Retina (tissue), 1 donor: ENCODE results near the gene MAML1.

Source experiments
- DNase-seq: peaks from one replicate; pipeline ENCODE4 v3.0.0-alpha.2; 2016

The MAML1 gene

DNA sequence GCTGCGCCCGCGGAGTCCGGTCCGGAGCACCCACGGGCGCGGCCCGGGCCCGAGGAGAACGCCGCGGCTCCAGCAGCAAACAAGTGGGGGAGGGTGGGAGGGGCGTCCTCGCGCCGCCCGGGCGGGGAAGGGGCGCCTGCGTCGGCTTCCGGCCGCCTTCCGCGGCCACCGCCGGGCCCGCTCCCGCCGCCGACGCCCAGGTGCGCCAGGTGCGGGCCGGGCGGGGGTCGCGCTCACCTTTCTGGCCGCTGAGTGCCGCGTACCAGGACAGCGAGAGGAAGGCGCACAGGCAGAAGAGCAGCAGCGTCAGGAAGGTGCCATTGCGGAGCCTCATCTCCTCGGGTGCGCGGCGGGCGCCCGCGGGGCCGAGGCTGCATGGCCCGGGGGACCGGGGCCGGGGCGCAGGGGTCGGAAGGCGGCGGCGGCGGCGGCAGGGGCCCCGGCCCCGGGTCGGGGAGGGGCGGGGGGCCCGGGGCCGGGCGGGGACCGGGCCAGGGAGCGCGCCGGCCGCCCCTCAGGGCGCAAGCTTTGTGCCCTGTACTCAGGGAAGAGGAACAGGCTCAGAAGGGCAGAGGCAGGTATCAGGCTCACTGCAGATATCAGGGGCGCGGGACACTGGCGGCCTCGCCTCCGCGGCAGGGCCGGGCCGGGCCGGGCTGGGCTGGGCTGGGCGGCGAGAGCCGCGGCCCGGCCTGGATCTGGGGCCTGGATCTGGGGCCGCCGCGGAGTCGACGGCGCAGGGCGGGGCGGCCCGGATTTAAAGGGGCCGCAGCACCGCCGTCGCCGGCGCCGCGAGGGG lies 73.8 kb downstream of the MAML1 start, which contains the start of gene MGAT4B:
Gene MGAT4B (minus strand): TSS at position 617 of the 799 bp plus-strand sequence. CDS start 283 bp downstream, at position 334.
- DNase-seq, result peak; percentile 64

- DNase-seq, result no peak
These were observed 79.7 kb downstream of the MAML1 start for GRCh38 chr5:179812135-179812825.

- DNase-seq, result no peak
These were observed 80.5 kb downstream of the MAML1 start for GRCh38 chr5:179812997-179813607.

GRCh38 chr5:179814090-179814489 lies 81.5 kb downstream of the MAML1 start:
- no peak for DNase-seq

- DNase-seq, result no peak
These were observed 83.0 kb downstream of the MAML1 start for GRCh38 chr5:179815491-179816249.

DNA sequence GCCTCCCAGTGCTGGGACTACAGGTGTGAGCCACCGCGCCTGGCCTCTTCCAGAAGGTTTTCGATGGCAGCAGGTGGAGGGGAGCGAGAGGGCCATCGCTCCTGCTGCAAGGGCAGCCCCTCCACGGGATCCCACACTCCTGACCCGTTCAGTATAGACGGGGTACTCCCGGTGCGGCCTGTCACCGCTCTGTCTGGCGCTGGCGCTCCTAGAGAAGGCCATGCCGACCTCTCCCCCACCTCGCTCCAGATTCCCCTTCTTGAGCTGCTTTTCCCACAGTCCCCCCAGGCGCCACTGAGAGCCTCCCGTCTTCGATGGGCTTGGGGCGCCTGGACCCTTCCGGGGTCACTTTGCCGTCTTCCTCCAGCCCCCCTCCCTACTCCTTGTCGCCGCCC lies 83.8 kb downstream of the MAML1 start:
- DNase-seq, result peak; percentile 26

- peak; percentile 40 for DNase-seq
These were observed 84.3 kb downstream of the MAML1 start for GRCh38 chr5:179816796-179817469.

GRCh38 chr5:179817470-179817840 lies 84.8 kb downstream of the MAML1 start:
- DNase-seq, result no peak

DNA sequence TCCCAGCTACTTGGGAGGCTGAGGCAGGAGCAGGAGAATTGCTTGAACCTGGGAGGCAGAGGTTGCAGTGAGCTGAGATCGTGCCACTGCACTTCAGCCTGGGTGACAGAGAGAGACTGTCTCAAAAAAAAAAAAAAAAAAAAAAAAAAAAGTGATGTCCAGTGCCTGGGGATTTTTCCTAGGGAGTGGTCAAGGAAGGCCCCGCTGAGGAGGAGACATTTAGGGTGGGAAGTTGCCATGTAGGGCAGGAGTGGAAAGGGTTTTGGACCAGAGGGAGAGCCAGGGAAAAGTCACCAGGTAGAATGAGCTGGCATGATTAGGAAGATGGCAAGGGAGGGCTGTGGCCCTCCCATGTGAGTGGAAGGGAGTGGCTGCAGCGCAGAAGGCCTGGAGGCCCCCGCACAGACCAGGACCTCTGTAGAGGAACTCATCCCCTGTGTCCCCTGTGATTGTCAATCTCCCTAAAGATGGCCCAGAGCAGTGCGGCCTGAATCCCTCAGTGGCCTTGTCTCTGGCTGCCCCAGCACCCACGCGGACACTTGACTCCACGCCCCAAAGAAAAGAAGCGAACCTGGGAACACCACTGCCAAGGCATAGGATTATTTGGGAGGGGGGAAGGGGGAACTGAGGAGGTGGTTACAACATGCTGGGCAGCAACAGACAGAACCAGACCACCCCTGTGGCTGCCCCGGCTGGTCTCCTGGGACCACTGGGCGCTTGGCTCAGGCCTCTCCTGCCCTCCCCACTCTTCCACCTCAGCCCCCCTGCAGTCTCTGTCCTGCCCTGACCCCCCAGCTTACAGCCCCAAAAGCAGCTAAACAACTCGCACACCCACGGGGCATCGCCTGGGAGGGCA lies 85.5 kb downstream of the MAML1 start:
- DNase-seq, result no peak

GRCh38 chr5:179818746-179819295 lies 86.2 kb downstream of the MAML1 start:
- peak; percentile 82 for DNase-seq

DNA sequence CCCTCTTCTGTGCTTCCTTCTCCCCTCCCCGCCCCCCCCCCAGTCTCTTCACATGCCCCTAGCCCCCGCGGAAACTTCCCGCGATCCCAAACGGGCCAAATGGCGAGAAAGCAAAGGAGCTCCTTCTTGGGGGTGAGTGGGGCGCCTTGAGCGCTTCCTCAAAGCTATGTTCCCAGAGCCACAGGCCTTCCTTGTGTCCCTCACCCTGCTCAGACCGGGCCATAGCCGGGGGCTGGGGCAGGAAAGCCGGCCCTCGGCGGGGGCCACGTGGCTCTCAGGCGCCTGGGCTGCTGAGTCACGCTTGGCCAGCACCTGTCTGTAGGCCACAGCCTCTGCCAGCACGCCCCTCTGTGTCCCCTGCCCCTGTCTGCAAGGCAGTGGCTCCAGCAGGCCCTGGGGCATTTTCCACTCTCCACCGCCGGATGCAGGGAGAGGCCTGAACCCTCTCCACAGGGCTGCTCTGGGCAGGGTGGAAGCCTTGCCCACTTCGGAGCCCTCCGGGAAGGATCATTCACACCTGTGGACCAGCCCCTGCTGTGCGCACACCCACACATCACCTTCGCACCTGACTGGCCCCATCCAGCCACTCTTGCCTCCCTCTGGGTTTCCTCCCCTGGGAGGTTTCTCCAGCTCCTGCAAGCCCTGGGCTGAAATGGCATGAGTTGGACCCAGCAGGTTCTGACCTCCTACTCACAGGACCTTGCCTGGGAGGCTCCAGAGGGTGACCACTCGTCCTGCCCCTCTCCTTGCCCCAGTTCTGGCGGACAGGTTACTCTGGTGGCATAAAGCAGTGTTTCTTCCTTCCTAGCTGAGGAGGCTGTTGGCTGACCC lies 86.9 kb downstream of the MAML1 start:
- peak; percentile 68 for DNase-seq

GRCh38 chr5:179820127-179820482 lies 87.5 kb downstream of the MAML1 start:
- no peak for DNase-seq

GRCh38 chr5:179820483-179821297 lies 88.1 kb downstream of the MAML1 start, which contains the start of gene SQSTM1:
SQSTM1 (plus strand) TSS chr5:179820905; CDS start chr5:179820937, 32 bp downstream.
- DNase-seq, result peak; percentile 94

GRCh38 chr5:179821298-179822058 lies 88.9 kb downstream of the MAML1 start:
- DNase-seq, result peak; percentile 85

GRCh38 chr5:179822059-179822432 lies 89.4 kb downstream of the MAML1 start:
- DNase-seq, result no peak

DNA sequence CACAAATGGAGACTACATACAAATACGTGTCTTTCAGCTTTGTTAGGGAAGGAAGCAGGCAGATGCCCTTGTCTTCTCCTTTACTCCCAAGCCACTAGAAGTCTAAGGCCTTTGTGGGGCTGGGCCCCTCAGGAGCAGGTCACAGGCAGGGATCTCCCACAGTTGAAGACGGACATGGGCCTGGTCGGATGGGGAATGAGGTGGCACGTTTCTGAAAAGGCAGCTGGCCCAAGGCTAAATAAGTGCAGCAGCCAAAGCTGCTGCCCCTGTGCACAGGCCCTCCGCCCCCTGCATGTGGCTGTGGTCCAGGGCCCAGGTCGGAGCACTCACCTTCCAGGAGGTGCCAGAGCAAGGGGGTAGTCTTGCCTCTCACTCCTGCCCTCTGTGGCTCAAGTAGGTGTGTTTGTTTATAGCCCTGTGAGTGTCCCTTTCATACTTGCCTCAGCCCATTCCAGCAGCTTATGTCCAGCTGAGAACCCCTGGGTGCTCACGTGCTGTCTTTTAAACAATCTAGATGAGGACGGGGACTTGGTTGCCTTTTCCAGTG lies 89.9 kb downstream of the MAML1 start:
- DNase-seq, result no peak

DNA sequence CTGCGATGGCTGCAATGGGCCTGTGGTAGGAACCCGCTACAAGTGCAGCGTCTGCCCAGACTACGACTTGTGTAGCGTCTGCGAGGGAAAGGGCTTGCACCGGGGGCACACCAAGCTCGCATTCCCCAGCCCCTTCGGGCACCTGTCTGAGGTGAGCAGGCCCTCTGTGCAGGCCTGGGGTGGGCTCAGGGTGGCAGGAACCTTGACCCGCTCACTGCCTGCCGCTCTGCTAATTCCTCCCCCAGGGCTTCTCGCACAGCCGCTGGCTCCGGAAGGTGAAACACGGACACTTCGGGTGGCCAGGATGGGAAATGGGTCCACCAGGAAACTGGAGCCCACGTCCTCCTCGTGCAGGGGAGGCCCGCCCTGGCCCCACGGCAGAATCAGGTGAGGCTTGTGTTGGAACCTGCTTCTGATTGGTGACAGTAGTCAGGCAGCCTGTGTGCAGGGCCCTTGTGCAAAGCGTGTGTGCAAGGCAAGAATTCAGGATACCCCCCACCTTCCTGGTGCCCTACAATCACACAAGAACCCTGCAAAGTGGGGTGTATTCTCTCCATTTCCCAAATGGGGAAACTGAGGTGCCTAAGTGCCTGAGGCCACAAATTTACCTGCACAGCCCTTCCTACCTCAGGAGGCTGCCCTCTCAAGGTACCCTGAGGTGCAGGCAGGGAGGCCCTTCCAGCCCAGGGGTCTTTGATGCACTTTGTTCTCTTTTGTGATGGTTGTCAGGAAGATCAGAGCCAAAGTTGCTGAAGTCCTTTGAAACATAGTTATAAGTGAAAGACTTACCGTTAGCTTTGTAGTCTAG lies 91.5 kb downstream of the MAML1 start:
- DNase-seq, result no peak
